NCI-H2196 treated with DMSO at 0.1 percent for 48 hours (cell line): ENCODE results near the gene VPS16.
"Not testable (repeated sequence)": the region's sequence is repeated elsewhere in the genome, so short reads cannot be mapped to it uniquely, and the experiment has no call there.

Experiments used
- DNase-seq: peaks from one replicate; lab custom pipeline; 2025; ENCODE audit not compliant: unreplicated experiment; lab: John Stamatoyannopoulos, UW

VPS16 gene

GRCh38 chr20:2895154-2895553, 54.6 kb downstream of the VPS16 start:
- not testable (repeated sequence) for DNase-seq

DNA sequence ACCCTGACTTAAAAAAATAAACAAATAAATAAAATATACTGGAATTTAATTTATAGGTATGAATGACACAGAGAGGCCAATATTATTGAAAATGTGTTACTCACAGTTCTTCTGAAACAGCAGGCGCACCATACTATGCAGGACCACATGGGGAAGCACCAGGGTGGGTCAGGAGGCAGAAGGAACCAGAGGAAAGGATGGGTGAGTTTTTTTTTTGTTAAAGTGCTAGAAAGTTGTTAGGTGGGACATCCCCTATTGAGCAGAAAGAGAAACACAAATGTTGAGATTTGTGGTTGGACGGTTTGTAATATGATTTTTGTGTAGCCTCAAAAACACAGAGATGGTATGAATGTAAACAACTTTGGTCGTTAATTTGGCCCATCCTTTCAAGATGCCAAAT, 58.7 kb downstream of the VPS16 start:
- DNase-seq = no peak

DNA sequence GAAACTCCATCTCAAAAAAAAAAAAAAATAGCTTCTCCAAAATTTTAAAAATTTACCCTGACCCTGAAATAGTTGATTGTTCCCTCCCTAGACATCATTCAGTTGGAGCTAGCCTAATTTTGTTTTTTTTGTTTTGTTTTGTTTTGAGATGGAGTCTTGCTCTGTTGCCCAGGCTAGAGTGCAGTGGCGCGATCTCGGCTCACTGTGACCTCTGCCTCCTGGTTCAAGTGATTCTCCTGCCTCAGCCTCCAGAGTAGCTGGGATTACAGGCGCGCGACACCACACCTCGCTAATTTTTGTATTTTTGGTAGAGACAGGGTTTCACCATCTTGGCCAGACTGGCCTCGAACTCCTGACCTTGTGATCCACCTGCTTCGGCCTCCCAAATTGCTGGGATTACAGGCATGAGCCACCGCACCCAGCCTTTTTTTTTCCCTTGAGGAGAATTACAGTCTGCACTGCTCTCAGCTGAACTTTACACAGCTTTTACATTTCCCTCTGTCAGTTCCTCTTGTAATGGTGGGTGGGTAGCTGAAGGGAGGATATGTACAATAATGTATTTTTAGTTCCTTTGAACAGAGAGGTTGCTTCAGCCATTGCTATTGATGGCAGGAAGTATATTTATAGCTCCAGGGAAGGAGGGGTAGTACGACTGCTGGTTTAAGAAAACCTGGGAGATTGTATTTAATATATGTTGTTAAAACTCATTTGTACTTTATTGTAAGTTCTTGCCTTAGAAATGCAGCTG, 60.5 kb downstream of the VPS16 start:
- no peak for DNase-seq

GRCh38 chr20:2902291-2902690, 61.7 kb downstream of the VPS16 start:
- no peak for DNase-seq

DNA sequence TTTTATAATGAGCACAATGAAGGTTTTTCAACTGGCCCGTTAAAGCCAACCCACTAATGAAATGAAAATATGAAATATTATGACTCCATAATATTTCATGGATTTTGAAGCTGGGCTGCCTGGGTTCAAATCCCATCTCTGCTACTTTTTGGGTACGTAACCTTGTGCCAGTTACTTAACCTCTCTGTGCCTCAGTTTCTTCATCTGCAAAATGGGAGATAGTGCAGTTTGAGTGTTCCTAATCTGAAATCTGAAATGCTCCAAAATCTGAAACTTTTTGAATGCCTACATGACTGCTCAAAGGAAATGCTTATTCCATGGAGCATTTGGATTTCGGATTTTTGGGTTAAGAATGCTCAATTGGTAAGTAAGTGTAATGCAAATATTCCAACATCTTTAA, 62.3 kb downstream of the VPS16 start:
- DNase-seq = no peak

DNA sequence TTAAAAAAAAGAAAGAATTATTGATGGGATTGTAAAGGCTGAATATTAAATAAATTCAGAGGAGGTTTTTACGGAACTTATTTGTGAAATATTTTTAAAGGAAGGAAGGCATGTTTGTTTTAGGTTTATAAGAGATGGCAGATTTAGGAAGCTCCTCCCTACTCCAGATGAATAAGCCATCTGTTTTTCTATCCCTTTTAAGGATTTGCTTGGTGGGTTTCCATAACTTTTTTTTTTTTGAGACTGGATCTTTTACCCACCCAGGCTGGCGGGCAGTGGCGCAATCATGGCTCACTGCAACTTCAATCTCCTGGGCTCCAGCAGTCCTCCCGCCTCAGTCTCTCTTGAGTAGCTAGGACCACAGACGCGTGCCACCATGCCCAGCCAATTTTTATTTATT, 63.1 kb downstream of the VPS16 start:
- no peak for DNase-seq

DNA sequence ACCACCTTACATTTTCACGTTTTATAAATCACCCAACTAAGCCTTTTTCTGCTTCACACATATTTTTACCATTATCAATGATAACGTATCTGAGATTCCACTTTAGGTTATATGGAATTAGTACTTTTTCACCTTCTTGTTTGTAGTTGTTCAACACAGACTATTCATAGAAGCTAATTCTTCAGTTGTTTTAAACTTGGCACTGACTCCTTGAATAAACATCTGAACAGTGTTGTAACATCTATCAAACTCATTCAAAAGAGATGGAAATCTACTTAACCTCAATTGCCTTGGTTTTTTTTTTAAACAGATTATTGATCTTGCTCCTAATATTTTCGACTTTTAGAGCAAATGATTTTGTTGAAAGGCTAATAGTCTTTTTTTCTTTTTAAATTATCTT, 67.0 kb downstream of the VPS16 start:
- no peak for DNase-seq

- DNase-seq = no peak
Measured at GRCh38 chr20:2909953-2910352, 69.4 kb downstream of the VPS16 start.

GRCh38 chr20:2911200-2911599, 70.7 kb downstream of the VPS16 start:
- DNase-seq = no peak

DNA sequence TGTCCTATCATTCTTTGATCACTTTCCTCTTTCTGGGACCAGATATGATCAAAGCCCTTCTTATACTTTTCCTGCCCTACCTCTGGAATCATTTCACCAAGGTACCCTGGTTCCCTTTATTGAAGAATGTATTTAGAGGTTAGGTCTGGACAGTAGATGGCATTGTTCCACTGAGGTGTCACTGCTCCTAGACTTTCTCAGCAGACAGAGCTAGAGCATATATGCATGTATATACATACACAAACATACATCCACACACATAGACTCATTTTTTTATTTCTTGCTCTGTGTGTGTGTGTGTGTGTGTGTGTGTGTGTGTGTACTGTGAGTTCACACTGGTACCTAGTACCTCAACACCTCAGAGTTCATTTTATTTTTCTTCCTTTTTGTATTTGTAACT, 73.6 kb downstream of the VPS16 start:
- DNase-seq = no peak
